GM18951 (cell line): ENCODE data around the gene TPCN2.

ENCODE experiments used
- POLR2A ChIP-seq: IDR thresholded peaks from 4 replicates; pipeline ENCODE4 v1.6.1; 2011; ENCODE audit warnings: mild to moderate bottlenecking; ENCODE audit not compliant: insufficient read length, insufficient read depth; ENCODE audit errors: extremely low read depth
- in situ Hi-C: fragments of 300-500 bp; cut with MboI; formaldehyde crosslinking; loops from one replicate; pipeline ENCODE4 v1.12.0; 2022; ENCODE audit warnings: low sequenced_read_pairs, mixed read lengths, inconsistent platforms; ENCODE audit not compliant: unreplicated experiment

Gene TPCN2

DNA sequence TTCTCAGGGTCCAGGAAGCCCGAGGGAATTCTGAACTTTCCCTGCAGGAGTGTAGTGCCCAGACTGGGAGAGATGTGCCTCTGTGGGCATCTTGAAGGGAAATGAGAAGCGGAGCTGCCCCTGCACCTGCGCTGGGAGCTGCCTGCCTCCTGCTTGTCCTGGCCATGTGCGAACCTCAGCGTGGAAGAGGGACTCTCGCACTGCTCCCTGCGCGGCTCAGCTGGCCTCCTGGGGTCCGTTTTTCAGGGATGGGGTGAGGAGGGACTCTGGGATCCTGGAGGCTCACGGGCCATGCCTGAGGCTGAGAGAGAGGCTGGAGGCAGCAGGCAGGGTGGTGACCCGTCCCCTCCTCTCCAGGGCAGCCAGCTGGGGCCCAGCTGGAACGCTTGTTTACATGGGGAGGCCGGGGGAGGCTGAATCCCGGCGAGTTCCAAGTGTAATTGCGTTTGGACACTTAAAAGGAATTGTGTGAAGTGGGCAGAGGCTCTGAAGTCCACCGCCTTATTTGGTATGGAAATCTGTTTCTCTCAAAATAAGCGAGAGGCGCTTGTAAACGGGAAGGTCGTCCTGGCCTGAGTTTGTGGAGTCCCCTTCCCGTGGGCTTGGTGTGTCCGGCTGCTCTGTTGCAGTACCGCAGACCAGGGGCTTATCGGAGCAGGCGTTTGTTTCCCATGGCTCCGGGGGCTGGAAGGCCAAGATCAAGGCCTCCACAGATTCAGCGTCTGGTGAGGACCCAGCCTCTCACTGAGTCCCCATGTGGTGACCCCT is 34.5 kb upstream of the TPCN2 start:
- no peak for TF ChIP-seq POLR2A
- in situ Hi-C loops = no loop called here

DNA sequence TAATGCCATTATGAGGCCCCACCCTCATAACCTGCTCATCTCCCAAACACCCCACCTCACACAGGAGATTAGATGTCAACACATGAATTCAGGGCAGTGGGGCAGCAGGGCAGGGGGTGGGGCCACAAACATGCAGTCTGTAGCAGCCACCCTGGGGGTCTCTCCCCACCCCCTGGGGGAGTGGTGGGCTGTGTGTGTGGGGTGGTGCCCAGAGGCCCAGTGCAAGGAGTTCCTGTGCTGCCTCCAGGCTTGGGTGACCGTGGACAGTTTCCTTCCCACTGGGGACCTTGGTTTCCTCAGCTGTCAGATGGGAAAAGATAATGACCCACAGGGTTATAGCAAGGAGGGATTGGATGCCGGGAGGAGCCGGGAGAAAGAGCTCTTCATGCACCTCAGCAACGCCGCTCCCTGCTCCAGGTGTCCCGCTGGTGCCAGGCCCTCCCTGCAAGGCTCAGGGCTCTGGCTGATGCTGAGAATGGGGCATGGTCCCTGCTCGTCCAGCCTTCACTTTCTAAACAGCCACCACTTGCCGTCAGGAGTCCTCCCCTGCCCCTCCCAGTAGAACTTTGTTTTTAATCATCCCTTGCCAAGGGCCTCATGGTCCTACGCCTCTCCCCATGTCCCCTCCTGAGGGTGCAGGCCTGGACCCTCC is 33.7 kb upstream of the TPCN2 start:
- TF ChIP-seq POLR2A = no peak
- in situ Hi-C loops = no loop called here

DNA sequence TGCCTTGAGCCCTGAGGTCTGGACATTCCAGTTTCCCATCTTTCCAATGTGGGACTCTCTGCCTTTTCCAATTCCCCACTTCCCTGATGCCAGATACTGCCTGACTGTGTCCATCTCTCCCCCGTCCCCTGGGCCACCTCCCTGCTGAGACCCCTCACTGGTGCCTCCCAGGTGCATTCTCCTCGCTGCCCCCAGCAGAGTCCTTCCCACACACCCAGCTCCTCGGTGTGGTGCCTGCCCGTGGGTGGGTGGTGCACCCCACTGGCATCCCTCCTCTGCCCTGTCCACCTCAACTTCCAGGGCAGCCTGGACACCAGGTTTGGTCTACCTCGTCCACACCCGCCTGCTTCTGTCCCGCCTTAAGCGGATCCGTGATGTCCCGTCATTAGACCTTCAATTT is 30.8 kb upstream of the TPCN2 start:
- in situ Hi-C loops = no loop called here
- no peak for TF ChIP-seq POLR2A

DNA sequence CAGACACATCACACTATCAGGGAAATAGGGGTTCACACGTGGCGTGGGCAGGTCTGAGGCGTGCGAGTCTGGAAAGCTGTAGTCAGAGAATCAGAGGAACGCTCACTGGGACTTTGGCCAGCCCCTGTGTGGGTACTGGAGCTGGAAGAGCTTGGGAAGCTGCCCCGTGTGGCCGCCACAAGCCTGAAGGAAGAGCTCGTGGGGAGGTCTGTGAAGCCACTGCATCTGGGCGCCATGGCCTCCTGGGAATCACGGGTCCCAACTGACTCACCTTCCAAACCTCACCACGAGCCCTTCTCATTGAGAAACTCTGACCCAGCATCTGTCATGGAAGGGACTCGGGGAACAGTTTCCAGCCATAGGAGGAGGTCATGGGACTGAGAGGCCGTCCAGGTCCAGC is 29.8 kb upstream of the TPCN2 start:
- TF ChIP-seq POLR2A = no peak
- in situ Hi-C loops = no loop called here

DNA sequence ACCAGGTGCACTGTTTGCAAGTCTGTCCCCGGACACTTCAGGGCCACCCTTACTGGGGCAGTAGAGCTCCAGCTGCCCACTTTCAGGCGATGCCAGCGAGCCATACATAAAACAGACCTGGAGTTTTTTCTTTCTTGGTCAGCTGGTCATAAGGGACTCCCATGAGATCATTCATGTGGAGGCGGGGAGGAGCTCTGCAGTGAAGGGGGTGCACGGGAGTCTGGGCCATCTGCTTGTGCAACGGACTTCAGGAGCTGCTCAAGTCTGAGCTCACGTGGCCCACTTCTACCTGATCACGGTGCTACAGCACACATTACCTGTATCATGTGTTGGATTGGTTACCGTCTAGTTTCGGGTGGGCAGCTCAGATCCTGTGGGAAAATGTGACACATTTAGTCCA is 26.5 kb upstream of the TPCN2 start:
- in situ Hi-C loops = no loop called here
- no peak for TF ChIP-seq POLR2A

DNA sequence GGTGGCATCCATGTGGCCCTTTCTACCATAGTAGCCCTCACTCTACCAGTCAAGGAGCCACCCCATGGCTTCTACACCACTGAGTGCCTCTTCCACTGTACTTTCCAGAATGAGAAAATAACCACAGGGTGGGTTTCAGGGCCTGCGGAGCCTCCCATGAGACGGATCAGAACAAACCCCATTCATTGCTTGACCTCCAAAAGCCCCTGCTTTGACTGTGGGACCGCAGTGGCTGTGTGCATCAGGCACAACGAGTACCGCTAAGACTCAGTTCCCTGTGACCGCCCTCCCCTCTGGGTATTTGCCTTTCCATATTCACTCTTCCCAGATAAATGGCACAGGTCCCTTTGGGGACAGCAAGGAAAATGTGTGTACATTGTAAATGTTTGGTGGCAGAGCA is 24.2 kb upstream of the TPCN2 start:
- in situ Hi-C loops = no loop called here
- TF ChIP-seq POLR2A = no peak

DNA sequence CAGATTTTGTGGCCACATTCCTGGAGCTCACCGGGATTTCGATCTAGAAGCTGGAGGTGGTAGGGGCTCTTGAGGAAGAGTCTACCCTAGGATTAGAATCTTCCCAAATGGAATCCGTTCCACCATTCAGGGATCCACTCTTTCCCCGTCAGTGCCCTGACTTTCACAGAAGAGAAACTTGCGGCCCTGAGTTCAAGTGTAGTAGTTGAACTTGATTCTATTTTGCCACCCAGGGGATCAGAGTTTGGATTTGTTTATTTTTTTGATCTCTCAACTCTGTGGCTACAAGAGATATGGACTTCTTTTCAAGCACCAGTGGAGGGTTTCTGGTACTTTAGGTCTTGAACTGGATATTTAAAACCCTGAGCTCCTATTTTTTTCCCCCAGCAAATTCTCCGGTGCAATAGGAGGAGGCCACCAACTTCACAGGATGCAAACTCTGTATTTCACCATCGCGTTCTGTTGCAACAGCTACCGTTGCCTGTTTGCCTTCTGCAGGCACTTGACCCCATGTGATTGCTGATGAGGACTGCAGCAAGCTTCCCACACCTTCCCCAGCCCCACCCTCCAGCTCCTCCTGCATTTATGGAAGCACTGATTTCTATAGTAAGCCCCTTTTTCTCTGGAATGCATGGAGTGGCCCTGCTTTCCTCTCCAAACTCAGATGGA is 20.9 kb upstream of the TPCN2 start:
- in situ Hi-C loops = no loop called here
- TF ChIP-seq POLR2A = no peak

DNA sequence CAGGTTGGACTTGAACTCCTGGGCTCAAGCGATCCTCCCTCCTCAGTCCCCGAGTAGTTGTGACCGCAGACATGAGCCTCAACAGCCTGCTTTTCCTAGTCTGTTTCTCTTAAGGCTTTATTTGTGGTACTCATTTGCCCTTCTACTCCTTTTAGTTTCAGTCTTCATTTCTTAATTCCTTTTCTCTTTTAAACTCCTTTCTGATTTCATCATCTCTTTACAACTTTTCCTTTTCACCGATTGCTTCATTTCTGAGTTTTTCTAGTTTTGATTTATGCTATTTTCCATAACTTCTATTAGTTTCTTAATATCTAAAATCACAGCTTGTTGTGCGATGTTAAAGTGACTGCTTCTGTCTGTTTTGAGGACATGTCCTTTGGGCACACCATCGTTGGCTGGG is 18.4 kb upstream of the TPCN2 start:
- in situ Hi-C loops = no loop called here
- no peak for TF ChIP-seq POLR2A

DNA sequence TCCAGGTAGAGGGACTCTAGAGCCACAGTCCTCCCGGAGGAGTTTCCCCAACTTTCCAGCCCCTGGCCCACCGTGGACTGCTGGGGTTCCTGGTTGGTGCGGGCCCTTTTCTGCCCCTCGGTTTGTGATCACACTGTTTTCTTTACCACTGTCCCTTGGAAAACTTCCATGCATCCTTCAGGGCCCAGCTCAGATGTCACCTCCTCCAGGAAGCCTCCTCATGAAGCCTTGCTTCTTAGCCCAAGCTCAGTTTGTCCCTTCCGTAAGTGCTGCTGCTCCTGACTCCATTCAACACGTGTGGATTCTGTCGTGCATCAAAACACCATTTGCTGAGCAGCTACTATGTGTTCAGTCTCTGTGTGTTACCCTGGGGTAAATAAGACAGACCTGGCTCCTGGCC is 15.9 kb upstream of the TPCN2 start:
- TF ChIP-seq POLR2A = no peak
- in situ Hi-C loops = no loop called here

DNA sequence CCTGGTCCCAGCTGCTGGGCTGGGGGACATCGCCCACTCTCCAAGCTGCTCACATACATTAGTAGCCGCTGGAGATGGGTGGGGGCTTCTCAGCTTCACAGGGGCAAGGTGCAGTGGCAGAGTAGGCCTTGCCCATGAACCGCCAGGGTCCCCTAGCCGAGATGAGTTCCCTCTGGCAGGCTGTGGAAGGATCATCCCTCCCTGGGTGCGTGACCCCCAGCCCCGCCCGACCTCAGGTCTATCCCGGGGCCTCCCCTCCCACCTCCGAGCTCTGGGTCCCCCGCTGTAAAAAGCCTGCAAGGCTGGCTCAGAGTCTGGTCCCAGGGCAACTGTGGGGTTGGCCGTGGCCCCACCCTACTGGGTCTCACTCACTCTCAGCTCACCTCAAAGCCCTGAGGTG is 15.3 kb upstream of the TPCN2 start:
- in situ Hi-C loops = no loop called here
- TF ChIP-seq POLR2A = no peak

DNA sequence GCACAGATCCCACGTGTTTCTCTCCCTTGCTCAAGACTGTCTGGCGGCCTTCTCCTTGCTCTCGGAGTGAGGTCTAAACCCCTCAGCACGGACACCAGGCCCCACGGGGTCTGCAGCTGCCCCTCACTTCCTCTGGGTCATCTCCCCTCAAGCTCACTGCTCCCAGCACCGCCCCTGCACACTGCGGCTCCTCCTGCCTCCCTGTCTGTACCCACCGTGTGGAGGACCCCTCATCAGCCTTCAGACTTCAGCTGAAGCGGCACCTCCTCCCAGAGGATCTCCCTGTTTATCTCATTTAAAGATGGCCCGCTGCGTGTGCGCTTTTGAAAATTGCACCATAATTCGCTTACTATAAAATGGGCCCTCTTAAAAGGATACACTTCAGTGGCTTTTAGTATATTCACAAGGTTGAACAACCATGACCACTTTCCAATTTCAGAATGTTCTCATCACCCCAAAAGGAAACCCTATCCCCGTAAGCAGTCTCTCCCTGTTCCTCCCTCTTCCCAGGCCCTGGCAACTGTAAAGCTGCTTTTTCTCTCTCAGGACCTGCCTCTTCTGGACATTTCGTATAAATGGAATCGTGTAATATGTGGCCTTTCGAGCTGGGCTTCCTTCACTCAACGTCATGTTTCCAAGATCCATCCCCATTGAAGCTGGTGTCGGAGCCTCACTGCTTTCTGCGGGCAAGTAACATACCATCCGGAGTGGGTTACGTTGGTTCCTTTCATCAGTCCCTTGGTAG is 14.4 kb upstream of the TPCN2 start:
- TF ChIP-seq POLR2A = no peak
- in situ Hi-C loops = no loop called here

DNA sequence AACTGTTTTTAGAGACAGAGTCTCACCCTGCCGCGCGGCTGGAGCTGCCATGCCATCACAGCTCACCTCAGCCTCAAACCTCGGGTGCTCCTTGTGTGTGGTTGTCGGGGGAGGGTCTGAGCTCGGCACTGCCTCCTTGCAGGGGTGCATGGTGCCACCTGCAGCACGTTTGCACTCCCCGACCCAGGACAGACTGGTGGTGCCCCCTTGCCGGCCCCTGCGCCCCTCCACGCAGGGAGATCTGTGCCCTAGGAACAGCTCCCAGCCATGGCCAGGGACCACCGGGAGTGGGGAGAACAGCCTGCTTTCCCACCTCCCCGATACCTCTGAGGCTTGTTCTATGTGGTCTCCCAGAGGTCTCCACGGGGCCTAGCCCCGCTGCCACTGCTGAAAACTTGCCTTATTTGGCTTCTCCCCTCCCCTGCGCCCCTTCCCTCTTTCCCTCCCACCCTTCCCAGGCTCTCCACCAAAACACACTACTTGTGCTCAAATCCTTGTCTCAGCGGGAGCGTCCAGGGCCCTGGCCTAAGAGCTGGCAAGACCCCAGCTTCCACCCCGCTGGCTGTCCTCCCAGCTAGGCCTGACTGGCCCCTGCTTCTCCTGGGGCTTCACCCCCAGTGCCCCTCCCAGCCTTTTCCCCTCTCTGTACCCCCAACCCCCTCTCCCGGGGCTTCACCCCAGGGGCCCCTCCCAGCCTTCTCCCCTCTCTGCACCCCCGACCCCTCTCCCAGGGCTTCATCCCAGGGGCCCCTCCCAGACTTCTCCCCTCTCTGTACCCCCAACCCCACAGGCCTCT is 13.4 kb upstream of the TPCN2 start:
- no peak for TF ChIP-seq POLR2A
- in situ Hi-C loops = no loop called here

DNA sequence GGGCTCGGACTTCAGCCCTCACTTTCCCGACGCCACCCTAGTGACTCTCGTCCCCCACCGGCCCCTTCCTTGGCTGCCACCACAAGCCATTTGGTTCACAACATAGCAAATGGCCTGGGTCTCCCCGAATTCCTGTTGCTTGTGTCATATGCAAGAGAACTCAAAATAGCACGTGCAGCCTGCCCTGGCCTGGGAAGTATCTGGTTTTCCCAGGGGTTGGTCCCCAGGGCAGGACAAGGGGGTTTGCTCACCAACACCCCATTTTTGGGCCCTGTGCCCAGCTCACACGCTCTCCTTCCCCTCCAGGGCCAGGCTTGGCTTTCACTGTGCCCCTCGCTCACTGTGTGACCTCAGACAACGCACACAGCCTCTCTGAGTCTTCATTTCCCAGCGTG is 12.8 kb upstream of the TPCN2 start:
- TF ChIP-seq POLR2A = no peak
- in situ Hi-C loops = no loop called here

DNA sequence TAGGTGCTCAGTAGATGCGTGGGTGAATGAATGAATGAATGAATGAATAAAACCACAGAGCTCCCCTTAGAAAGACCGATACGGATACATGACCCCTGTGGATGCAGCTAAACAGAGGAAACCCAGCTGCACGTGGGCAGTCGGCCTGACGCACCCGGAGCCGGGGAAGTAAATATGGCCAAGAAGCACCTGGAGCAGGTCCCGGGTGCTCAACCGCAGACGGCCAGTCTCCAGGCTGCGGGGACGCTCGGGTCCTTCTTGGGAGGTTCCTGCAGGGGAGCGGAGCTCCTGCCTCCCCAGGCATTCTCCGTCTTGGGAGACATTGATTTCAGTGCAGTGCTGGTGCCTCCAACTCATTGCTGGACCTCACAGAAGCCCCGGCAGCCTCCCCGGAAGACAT is 11.7 kb upstream of the TPCN2 start:
- TF ChIP-seq POLR2A = no peak
- in situ Hi-C loops = no loop called here
